HepG2 (cell line): ENCODE measurements around the gene PSD4. TPM values are rescaled to one million over a fixed set of nuclear protein-coding genes. Genes with fewer than 3 reads are reported as not detected.

ENCODE experiments used
- IRF9 ChIP-seq: sonication (generic); formaldehyde crosslinking; IDR thresholded peaks from 2 replicates; pipeline ENCODE4 v1.8.0; 2022; ENCODE audit warnings: missing genetic modification reagents, mild to moderate bottlenecking, borderline replicate concordance
- KDM2A ChIP-seq: sonication (generic); formaldehyde crosslinking; IDR thresholded peaks from 2 replicates; pipeline ENCODE4 v1.4.0; 2020; ENCODE audit warnings: low read depth, missing genetic modification reagents, borderline replicate concordance
- MXD3 ChIP-seq: IDR thresholded peaks from 2 replicates; pipeline ENCODE4 v1.6.1; 2016; ENCODE audit warnings: mild to moderate bottlenecking, missing biosample characterization, missing genetic modification reagents
- MXI1 ChIP-seq: IDR thresholded peaks from 3 replicates; pipeline ENCODE4 v1.6.1; 2012; ENCODE audit warnings: low read depth, low read length, inconsistent platforms, borderline replicate concordance
- NR2F1 ChIP-seq, 2 experiments: fragments of 450-650 bp in 1 of 2; formaldehyde crosslinking in 1 of 2; IDR thresholded peaks; 2 replicates each; pipeline versions ENCODE4 v1.5.0 to v1.6.1; 2016 to 2020; ENCODE audit warnings: mild to moderate bottlenecking in 1 of 2, missing compliant biosample characterization in 1 of 2, missing genetic modification reagents in 1 of 2, moderate library complexity in 1 of 2
- SKIL ChIP-seq: sonication (generic); formaldehyde crosslinking; IDR thresholded peaks from 2 replicates; pipeline ENCODE4 v1.8.0; 2022; ENCODE audit warnings: missing genetic modification reagents, mild to moderate bottlenecking, moderate library complexity, borderline replicate concordance
- STAT6 ChIP-seq: sonication (generic); formaldehyde crosslinking; IDR thresholded peaks from 2 replicates; pipeline ENCODE4 v1.4.0; 2020; ENCODE audit warnings: missing genetic modification reagents, mild to moderate bottlenecking, borderline replicate concordance
- TFDP2 ChIP-seq: sonication (generic); formaldehyde crosslinking; IDR thresholded peaks from 2 replicates; pipeline ENCODE4 v1.4.0; 2020; ENCODE audit warnings: missing genetic modification reagents
- TRIM24 ChIP-seq: sonication (generic); formaldehyde crosslinking; IDR thresholded peaks from 2 replicates; pipeline ENCODE4 v1.8.0; 2022; ENCODE audit warnings: mild to moderate bottlenecking, missing genetic modification reagents
- ZBTB21 ChIP-seq: sonication (generic); formaldehyde crosslinking; IDR thresholded peaks from 2 replicates; pipeline ENCODE4 v1.4.0; 2020; ENCODE audit warnings: missing genetic modification reagents
- ZBTB26 ChIP-seq: IDR thresholded peaks from 2 replicates; pipeline ENCODE4 v1.6.1; 2016; ENCODE audit warnings: missing compliant biosample characterization, missing genetic modification reagents, borderline replicate concordance
- ZFP37 ChIP-seq: sonication (generic); formaldehyde crosslinking; IDR thresholded peaks from 2 replicates; pipeline ENCODE4 v1.4.0; 2020; ENCODE audit warnings: missing genetic modification reagents, borderline replicate concordance
- ZNF20 ChIP-seq: sonication (generic); formaldehyde crosslinking; IDR thresholded peaks from 2 replicates; pipeline ENCODE4 v1.4.0; 2020; ENCODE audit warnings: mild to moderate bottlenecking, moderate library complexity, missing genetic modification reagents
- ZNF724P ChIP-seq: sonication (generic); formaldehyde crosslinking; IDR thresholded peaks from 2 replicates; pipeline ENCODE4 v1.8.0; 2022; ENCODE audit warnings: missing genetic modification reagents, borderline replicate concordance
- ZNF839 ChIP-seq: sonication (generic); formaldehyde crosslinking; IDR thresholded peaks from 2 replicates; pipeline ENCODE4 v1.4.0; 2020; ENCODE audit warnings: missing genetic modification reagents, mild to moderate bottlenecking, borderline replicate concordance
- ZSCAN21 ChIP-seq: sonication (generic); formaldehyde crosslinking; IDR thresholded peaks from 2 replicates; pipeline ENCODE4 v1.8.0; 2022; ENCODE audit warnings: mild to moderate bottlenecking, missing genetic modification reagents, moderate library complexity, borderline replicate concordance
- polyA plus RNA-seq, 8 experiments: library from polyadenylated mRNA; depleted of rRNA in 3 of 8; stranded (reverse) in 7 of 8; unstranded in 1 of 8; fragments of >200 nt; fragmentation: Illumina TruSeq in 4 of 8; extraction: Trizol in 4 of 8; gene quantifications; 2 replicates each; pipeline versions ENCODE4 v1.2.1 to v1.2.3, GENCODE V29; 2011 to 2016; ENCODE audit warnings: low read depth in 4 of 8, missing spikeins in 1 of 8, mixed read lengths in 1 of 8; ENCODE audit not compliant: insufficient read depth in 1 of 8
- total RNA-seq, 5 experiments: library from RNA; depleted of rRNA; stranded (reverse); fragments of >200 nt; fragmentation: Illumina TruSeq; extraction: Trizol; gene quantifications; 2 replicates each; pipeline ENCODE4 v1.2.3, GENCODE V29; 2016; ENCODE audit warnings: low read depth in 1 of 5

PSD4 gene
- total and polyA plus RNA-seq, 2 of the 13 experiments (the other 11 are each of a cell fraction or from before 2014, with no cell fraction given) = 5.8 to 9.4 TPM

- TF ChIP-seq SKIL = peak; percentile 98
- TF ChIP-seq STAT6 (CRISPR knock-in tag) = peak; percentile 99; the same call in 1 of the 2 replicates
- peak; percentile 96 for TF ChIP-seq TFDP2 (CRISPR knock-in tag)
- peak; percentile 89 for TF ChIP-seq ZSCAN21 (CRISPR knock-in tag)
- TF ChIP-seq NR2F1 (CRISPR knock-in tag; IDR thresholded peaks at IDR 0.05) = peak; percentile 99
- peak; percentile 98 for TF ChIP-seq ZBTB26 (CRISPR knock-in tag)
- peak; percentile 94 for TF ChIP-seq ZBTB21
- peak; percentile 95 for TF ChIP-seq ZFP37 (CRISPR knock-in tag)
- peak; percentile 95 for TF ChIP-seq MXD3 (CRISPR knock-in tag)
- 0 out of 2 replicates have a peak, but pooled peaks have one; percentile 41 for TF ChIP-seq ZNF839 (CRISPR knock-in tag)
- peak; percentile 100 for TF ChIP-seq IRF9 (CRISPR knock-in tag)
- TF ChIP-seq ZNF20 (CRISPR knock-in tag) = no peak
- 0 out of 2 replicates have a peak, but pooled peaks have one; percentile 51 for TF ChIP-seq TRIM24 (CRISPR knock-in tag)
- TF ChIP-seq KDM2A = peak; percentile 86
- TF ChIP-seq MXI1 = peak; percentile 94; the same call in 1 of the 3 replicates
- peak; percentile 98 for TF ChIP-seq ZNF724P
These were observed 6.4 kb upstream of the PSD4 start (continued) for GRCh38 chr2:113167115-113167932.
